Measurements from ENCODE around the gene PCAT6.

The PCAT6 gene

GRCh38 chr1:202852163-202852904 lies 41.6 kb downstream of the PCAT6 start:
- DNase-seq, result peak; percentile 60

- no peak for DNase-seq
These were observed 44.0 kb downstream of the PCAT6 start for GRCh38 chr1:202854787-202855186.

DNA sequence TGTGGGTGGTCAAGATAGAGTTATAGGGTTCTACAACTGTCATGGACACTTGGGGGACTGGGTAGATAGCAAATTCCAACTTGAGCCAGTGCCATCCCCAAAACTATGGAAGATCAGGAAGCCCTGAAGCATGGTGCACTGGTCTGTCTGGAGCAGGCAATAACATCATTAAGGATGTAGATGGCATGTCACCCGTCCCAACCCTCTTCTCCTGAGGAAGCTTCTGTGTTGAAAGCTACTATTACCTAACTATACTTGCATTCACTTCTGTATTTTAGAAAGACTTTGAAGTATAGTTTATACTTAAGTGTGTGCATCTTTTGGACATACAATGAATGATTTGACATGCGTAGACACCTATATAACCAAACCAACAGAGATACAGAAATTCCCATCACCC lies 45.3 kb downstream of the PCAT6 start:
- no peak for DNase-seq

DNA sequence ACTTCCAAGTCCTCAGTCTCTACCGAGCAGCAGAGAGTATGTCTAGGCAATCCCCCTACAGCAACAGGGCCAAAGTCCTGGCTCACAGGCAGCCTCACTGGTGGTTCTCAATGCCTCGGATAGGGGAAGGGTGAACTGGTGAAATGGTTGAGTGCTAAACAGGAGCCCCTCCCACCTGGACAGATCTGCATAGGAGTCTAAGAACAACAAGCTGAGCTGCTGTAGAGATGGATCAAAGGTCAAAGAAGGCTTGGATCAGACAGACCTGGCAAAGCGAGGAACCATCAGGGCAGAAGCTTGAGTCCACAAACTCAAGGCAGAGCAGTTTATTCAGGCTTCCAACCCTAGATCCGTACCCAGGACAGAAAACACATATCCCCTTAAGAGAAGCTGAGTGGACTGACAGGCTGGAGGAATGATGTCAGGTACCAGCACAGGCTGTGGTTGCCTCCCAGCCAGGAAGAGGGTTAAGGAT lies 46.4 kb downstream of the PCAT6 start:
- DNase-seq, result no peak

GRCh38 chr1:202858331-202858730 lies 47.6 kb downstream of the PCAT6 start:
- DNase-seq, result no peak

DNA sequence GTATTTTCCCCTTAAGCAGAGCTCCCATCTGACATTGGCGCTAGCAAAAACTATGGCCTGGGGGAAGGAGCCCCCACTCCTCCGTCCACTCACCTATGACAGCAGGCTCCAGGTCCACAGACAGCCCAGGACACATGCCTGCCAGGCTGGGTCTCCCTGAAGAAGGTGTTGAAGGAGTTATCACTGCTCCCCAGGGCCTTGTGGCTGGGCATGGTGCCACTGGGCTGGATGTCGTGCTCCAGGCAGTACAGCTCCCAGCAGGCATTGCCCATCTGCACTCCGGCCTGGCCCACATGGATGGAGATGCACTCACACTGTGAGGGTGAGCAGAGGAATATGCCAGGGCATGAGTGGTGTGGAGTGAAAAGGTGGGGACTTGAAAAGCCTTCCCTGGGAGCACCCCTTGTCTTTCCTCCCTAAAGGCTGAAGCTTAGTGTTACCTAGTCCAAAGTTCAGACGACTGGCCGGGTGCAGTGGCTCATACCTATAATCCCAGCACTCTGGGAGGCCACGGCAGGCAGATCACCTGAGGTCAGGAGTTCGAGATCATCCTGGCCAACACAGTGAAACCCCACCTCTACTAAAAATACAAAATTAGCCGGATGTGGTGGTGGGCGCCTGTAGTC lies 48.1 kb downstream of the PCAT6 start:
- no peak for DNase-seq

- peak; percentile 70 for DNase-seq
These were observed 50.1 kb downstream of the PCAT6 start for GRCh38 chr1:202860744-202861419.

All from activated CD8-positive, alpha-beta memory T cell treated with anti-CD3 and anti-CD28 coated beads, Interleukin-2, amount 50 U/mL, for 48 hours (primary cell).